IMR-90 (cell line): ENCODE results near the gene GRID1. TPM values are rescaled to one million over a fixed set of nuclear protein-coding genes. Genes with fewer than 3 reads are reported as not detected.

Source experiments
- ATAC-seq: fragments of 200-7000 bp; cut with Tn5 transposase; 2 replicates; pipeline ENCODE4 v1.9.1; 2020; ENCODE audit warnings: low read depth, mild to moderate bottlenecking, moderate library complexity
- BruUV-seq: library from RNA; stranded (reverse); fragments of 400-500 nt; replicated peaks from 2 replicates; lab custom pipeline; 2021; lab: Mats Ljungman, UMichigan
- CTCF ChIA-PET: fragments of 300-600 bp; formaldehyde crosslinking; extraction: SDS; loops from one replicate; lab custom pipeline; 2021; ENCODE audit warnings: antibody characterized with exemption; lab: Yijun Ruan, JAX
- POLR2A ChIA-PET: fragments of 300-600 bp; sonication (Branson Sonifier 250); formaldehyde crosslinking; loops from one replicate; lab custom pipeline; 2022; ENCODE audit warnings: antibody characterized with exemption; ENCODE audit not compliant: unreplicated experiment; lab: Charles Lee
- DNase-seq: peaks from one replicate; pipeline ENCODE4 v3.0.0; 2013
- H2AFZ ChIP-seq: replicated peaks from 2 replicates; pipeline ENCODE3; 2013; ENCODE audit warnings: low read length, mild to moderate bottlenecking; ENCODE audit not compliant: poor library complexity
- H2AK5ac ChIP-seq: 2 replicates; pipeline ENCODE4 v1.6.1; 2013; ENCODE audit warnings: low read depth, low read length, inconsistent platforms
- H2AK9ac ChIP-seq: replicated peaks from 2 replicates; pipeline ENCODE3; 2013; ENCODE audit warnings: mild to moderate bottlenecking, low read depth, low read length, moderate library complexity; ENCODE audit not compliant: poor library complexity
- H2BK120ac ChIP-seq: 2 replicates; pipeline ENCODE4 v1.6.1; 2013; ENCODE audit warnings: low read depth, low read length, inconsistent platforms
- H2BK15ac ChIP-seq: 3 replicates; pipeline ENCODE4 v1.6.1; 2013; ENCODE audit warnings: low read depth, low read length, inconsistent platforms
- H2BK20ac ChIP-seq: 2 replicates; pipeline ENCODE4 v1.6.1; 2013; ENCODE audit warnings: low read depth, mild to moderate bottlenecking, inconsistent platforms, low read length, moderate library complexity
- H2BK5ac ChIP-seq: 2 replicates; pipeline ENCODE4 v1.6.1; 2013; ENCODE audit warnings: mild to moderate bottlenecking, low read depth, low read length, inconsistent platforms; ENCODE audit not compliant: poor library complexity, severe bottlenecking
- H3K14ac ChIP-seq: replicated peaks from 2 replicates; pipeline ENCODE4 v1.6.1; 2013; ENCODE audit warnings: low read depth, low read length, inconsistent platforms
- H3K18ac ChIP-seq: 2 replicates; pipeline ENCODE4 v1.6.1; 2013; ENCODE audit warnings: low read depth, low read length, control low read depth
- H3K23ac ChIP-seq: 2 replicates; pipeline ENCODE4 v1.6.1; 2013; ENCODE audit warnings: low read depth, low read length, inconsistent platforms
- H3K27ac ChIP-seq: 2 replicates; pipeline ENCODE4 v1.5.1; 2013; ENCODE audit warnings: mild to moderate bottlenecking, control low read depth, low read length; ENCODE audit not compliant: insufficient read depth
- H3K27me3 ChIP-seq: 2 replicates; pipeline ENCODE4 v1.6.1; 2013; ENCODE audit warnings: low read length; ENCODE audit not compliant: control insufficient read depth, insufficient read depth
- H3K36me3 ChIP-seq: 2 replicates; pipeline ENCODE4 v1.6.1; 2013; ENCODE audit warnings: low read length, mixed read lengths; ENCODE audit not compliant: control insufficient read depth, insufficient read depth
- H3K4ac ChIP-seq: 2 replicates; pipeline ENCODE4 v1.6.1; 2013; ENCODE audit warnings: low read depth, low read length, inconsistent platforms
- H3K4me1 ChIP-seq: 2 replicates; pipeline ENCODE4 v1.6.1; 2013; ENCODE audit warnings: low read length, mixed read lengths; ENCODE audit not compliant: control insufficient read depth, insufficient read depth
- H3K4me2 ChIP-seq: 2 replicates; pipeline ENCODE4 v1.6.1; 2013; ENCODE audit warnings: low read depth, mild to moderate bottlenecking, control low read depth, low read length, moderate library complexity
- H3K4me3 ChIP-seq: 2 replicates; pipeline ENCODE4 v1.5.1; 2013; ENCODE audit warnings: low read depth, mild to moderate bottlenecking, control low read depth, low read length, moderate library complexity; ENCODE audit not compliant: insufficient read depth
- H3K56ac ChIP-seq: 2 replicates; pipeline ENCODE4 v1.6.1; 2013; ENCODE audit warnings: low read length, inconsistent platforms; ENCODE audit not compliant: insufficient read depth; ENCODE audit errors: extremely low read depth
- H3K79me1 ChIP-seq, 2 experiments: 2 replicates each; pipeline ENCODE4 v1.6.1; 2013; ENCODE audit warnings: low read length in 2 of 2, inconsistent platforms in 1 of 2, low read depth in 1 of 2
- H3K9ac ChIP-seq: 2 replicates; pipeline ENCODE4 v1.6.1; 2013; ENCODE audit warnings: low read depth, low read length, control low read depth
- H3K9me1 ChIP-seq: 2 replicates; pipeline ENCODE4 v1.6.1; 2013; ENCODE audit warnings: low read length, inconsistent platforms; ENCODE audit not compliant: insufficient read depth
- H3K9me3 ChIP-seq: 2 replicates; pipeline ENCODE4 v1.6.1; 2013; ENCODE audit warnings: low read length; ENCODE audit not compliant: control insufficient read depth, insufficient read depth
- H4K20me1 ChIP-seq: 2 replicates; pipeline ENCODE4 v1.6.1; 2013; ENCODE audit warnings: low read length, inconsistent platforms; ENCODE audit not compliant: insufficient read depth
- H4K5ac ChIP-seq: 2 replicates; pipeline ENCODE4 v1.6.1; 2013; ENCODE audit warnings: mild to moderate bottlenecking, low read depth, low read length, control low read depth
- H4K8ac ChIP-seq, 2 experiments: 2 replicates each; pipeline ENCODE4 v1.6.1; 2013; ENCODE audit warnings: low read depth in 2 of 2, low read length in 2 of 2, control low read depth in 1 of 2, inconsistent platforms in 1 of 2
- H4K91ac ChIP-seq: 2 replicates; pipeline ENCODE4 v1.6.1; 2013; ENCODE audit warnings: low read depth, low read length, inconsistent platforms; ENCODE audit not compliant: insufficient read depth
- BHLHE40 ChIP-seq: fragments of 150-350 bp; IDR thresholded peaks from 2 replicates; pipeline ENCODE4 v1.6.1; 2016; ENCODE audit warnings: mild to moderate bottlenecking, low read depth, low read length
- CEBPB ChIP-seq: IDR thresholded peaks from 2 replicates; pipeline ENCODE4 v1.6.1; 2012; ENCODE audit warnings: low read depth, low read length, improper control_type of control experiment
- CHD1 ChIP-seq: IDR thresholded peaks from 2 replicates; pipeline ENCODE4 v1.6.1; 2012; ENCODE audit warnings: low read depth, low read length, improper control_type of control experiment
- FOS ChIP-seq: fragments of 150-350 bp; IDR thresholded peaks from 2 replicates; pipeline ENCODE4 v1.6.1; 2016; ENCODE audit warnings: low read depth, low read length
- MXI1 ChIP-seq: IDR thresholded peaks from 2 replicates; pipeline ENCODE4 v1.6.1; 2012; ENCODE audit warnings: low read depth, mild to moderate bottlenecking, low read length, moderate library complexity, borderline replicate concordance
- NFE2L2 ChIP-seq: fragments of 150-350 bp; IDR thresholded peaks from 2 replicates; pipeline ENCODE4 v1.6.1; 2016; ENCODE audit warnings: low read depth, mild to moderate bottlenecking, low read length
- POLR2A ChIP-seq: IDR thresholded peaks from 2 replicates; pipeline ENCODE4 v1.6.1; 2012; ENCODE audit warnings: mild to moderate bottlenecking, low read depth, low read length
- RAD21 ChIP-seq: IDR thresholded peaks from 2 replicates; pipeline ENCODE4 v1.6.1; 2012; ENCODE audit warnings: low read length, improper control_type of control experiment
- RCOR1 ChIP-seq: IDR thresholded peaks from 2 replicates; pipeline ENCODE4 v1.6.1; 2012; ENCODE audit warnings: mild to moderate bottlenecking, low read length, improper control_type of control experiment; ENCODE audit not compliant: insufficient replicate concordance
- RFX5 ChIP-seq: IDR thresholded peaks from 2 replicates; pipeline ENCODE4 v1.8.0; 2012; ENCODE audit warnings: low read depth, mild to moderate bottlenecking, low read length, moderate library complexity
- USF2 ChIP-seq: fragments of 150-350 bp; IDR thresholded peaks from 2 replicates; pipeline ENCODE4 v1.6.1; 2017; ENCODE audit warnings: mild to moderate bottlenecking, antibody characterized with exemption, low read length, low read depth
- WGBS, 2 experiments: methylation state at CpG; one replicate each; pipeline versions ENCODE4 v1.1.5 to v1.1.7; 2013; ENCODE audit warnings: missing lambda C conversion rate in 2 of 2; ENCODE audit not compliant: insufficient read length in 1 of 2; ENCODE audit errors: extremely low coverage in 2 of 2; 5-methylcytosine and 5-hydroxymethylcytosine counted together
- dilution Hi-C: fragments of 300-500 bp; cut with HindIII; formaldehyde crosslinking; loops from one replicate; pipeline ENCODE4 v1.14.3; 2018; ENCODE audit warnings: low sequenced_read_pairs; ENCODE audit not compliant: unreplicated experiment
- in situ Hi-C: fragments of 300-500 bp; cut with MboI; formaldehyde crosslinking; loops from 3 replicates; pipeline ENCODE4 v1.14.3; 2019; ENCODE audit warnings: low sequenced_read_pairs, inconsistent platforms, mixed read lengths
- intact Hi-C: fragments of 100-400 bp; cut with micrococcal nuclease; formaldehyde crosslinking; loops from 2 replicates; pipeline ENCODE4 v1.10.0; 2022
- polyA plus RNA-seq, 3 experiments: library from polyadenylated mRNA; depleted of rRNA; stranded (reverse); fragments of >200 nt; gene quantifications; 2 replicates each; pipeline ENCODE4 v1.2.3, GENCODE V29; 2012; ENCODE audit warnings: low replicate concordance in 1 of 3
- total RNA-seq: library from RNA; depleted of rRNA; stranded (reverse); fragments of >200 nt; gene quantifications from 2 replicates; pipeline ENCODE4 v1.2.3, GENCODE V29; 2012
- TF ChIP-seq, protein P1 (sequence below): fragments of 150-350 bp; IDR thresholded peaks from 2 replicates; pipeline ENCODE4 v1.6.1; 2016; ENCODE audit warnings: low read depth, mild to moderate bottlenecking, low read length, moderate library complexity, borderline replicate concordance
- TF ChIP-seq, protein P2 (sequence below): conservative IDR thresholded peaks from 2 replicates; pipeline ENCODE4 v1.5.1; 2012; ENCODE audit warnings: mild to moderate bottlenecking, low read depth, low read length, improper control_type of control experiment

The GRID1 gene
- total and polyA plus RNA-seq, 2 of the 4 experiments (the other 2 are of a cell fraction), result not detected

- TF ChIP-seq, protein P1, sequence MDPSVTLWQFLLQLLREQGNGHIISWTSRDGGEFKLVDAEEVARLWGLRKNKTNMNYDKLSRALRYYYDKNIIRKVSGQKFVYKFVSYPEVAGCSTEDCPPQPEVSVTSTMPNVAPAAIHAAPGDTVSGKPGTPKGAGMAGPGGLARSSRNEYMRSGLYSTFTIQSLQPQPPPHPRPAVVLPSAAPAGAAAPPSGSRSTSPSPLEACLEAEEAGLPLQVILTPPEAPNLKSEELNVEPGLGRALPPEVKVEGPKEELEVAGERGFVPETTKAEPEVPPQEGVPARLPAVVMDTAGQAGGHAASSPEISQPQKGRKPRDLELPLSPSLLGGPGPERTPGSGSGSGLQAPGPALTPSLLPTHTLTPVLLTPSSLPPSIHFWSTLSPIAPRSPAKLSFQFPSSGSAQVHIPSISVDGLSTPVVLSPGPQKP, result no peak
- TF ChIP-seq RAD21, result no peak
Observed at GRCh38 chr10:86298501-86299001, 68.0 kb downstream of the GRID1 start (continued).

- Histone ChIP-seq H4K8ac (no peak overlapping the region), H2AK5ac (no peak overlapping the region), H3K18ac (no peak overlapping the region), H3K23ac (no peak overlapping the region), H3K27me3 (no peaks in the 10 kb centered on the region), H3K36me3 (no peaks in the 10 kb centered on the region), H3K56ac (no peak overlapping the region), H4K20me1 (no peaks in the 10 kb centered on the region), H3K9me1 (no peaks in the 10 kb centered on the region), H2BK120ac (no peak overlapping the region), H2AFZ (no peak overlapping the region), H3K4ac (no peak overlapping the region), H3K9ac (no peak overlapping the region), H3K79me1 (no peaks in the 10 kb centered on the region), H2AK9ac (no peak overlapping the region), H3K4me2 (no peak overlapping the region), H3K4me3 (no peak overlapping the region), H4K91ac (no peak overlapping the region), H3K14ac (no peak overlapping the region), H4K5ac (no peak overlapping the region), H3K27ac (no peak overlapping the region), H3K4me1 (no peaks in the 10 kb centered on the region), H2BK20ac (no peak overlapping the region), H2BK5ac (no peak overlapping the region), H3K9me3 (no peaks in the 10 kb centered on the region), H2BK15ac (no peak overlapping the region)
- POLR2A ChIA-PET, result no interaction called here
- dilution Hi-C loops (no loop called here), in situ Hi-C loops (no loop called here), intact Hi-C loops (no loop called here)
- DNase-seq, result no peak
- whole genome bisulfite sequencing, 2 experiments, result no CpG with 5 or more reads among the region's 3 CpGs
- TF ChIP-seq RAD21, result no peak
- TF ChIP-seq, protein P2, sequence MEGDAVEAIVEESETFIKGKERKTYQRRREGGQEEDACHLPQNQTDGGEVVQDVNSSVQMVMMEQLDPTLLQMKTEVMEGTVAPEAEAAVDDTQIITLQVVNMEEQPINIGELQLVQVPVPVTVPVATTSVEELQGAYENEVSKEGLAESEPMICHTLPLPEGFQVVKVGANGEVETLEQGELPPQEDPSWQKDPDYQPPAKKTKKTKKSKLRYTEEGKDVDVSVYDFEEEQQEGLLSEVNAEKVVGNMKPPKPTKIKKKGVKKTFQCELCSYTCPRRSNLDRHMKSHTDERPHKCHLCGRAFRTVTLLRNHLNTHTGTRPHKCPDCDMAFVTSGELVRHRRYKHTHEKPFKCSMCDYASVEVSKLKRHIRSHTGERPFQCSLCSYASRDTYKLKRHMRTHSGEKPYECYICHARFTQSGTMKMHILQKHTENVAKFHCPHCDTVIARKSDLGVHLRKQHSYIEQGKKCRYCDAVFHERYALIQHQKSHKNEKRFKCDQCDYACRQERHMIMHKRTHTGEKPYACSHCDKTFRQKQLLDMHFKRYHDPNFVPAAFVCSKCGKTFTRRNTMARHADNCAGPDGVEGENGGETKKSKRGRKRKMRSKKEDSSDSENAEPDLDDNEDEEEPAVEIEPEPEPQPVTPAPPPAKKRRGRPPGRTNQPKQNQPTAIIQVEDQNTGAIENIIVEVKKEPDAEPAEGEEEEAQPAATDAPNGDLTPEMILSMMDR, result no peak
- no peak for TF ChIP-seq RCOR1
- no peak for TF ChIP-seq USF2
- TF ChIP-seq POLR2A, result no peak
- no peak for TF ChIP-seq CHD1
- TF ChIP-seq CEBPB, result no peak
- TF ChIP-seq NFE2L2, result no peak
- no peak for TF ChIP-seq FOS
- TF ChIP-seq RFX5, result no peak
- TF ChIP-seq BHLHE40, result no peak
- no peak for TF ChIP-seq MXI1
- TF ChIP-seq, protein P1, result no peak
- no peak for ATAC-seq
- no TSS peak for BruUV-seq
- CTCF ChIA-PET, result no interaction called here
Observed at GRCh38 chr10:86295791-86296190, 70.8 kb downstream of the GRID1 start.
